Esophagus squamous epithelium (tissue), 4 donors: ENCODE results near the gene BTG4.

Source experiments
- CTCF ChIP-seq, 6 experiments: fragments of 450-650 bp in 4 of 6; fragments of 200-600 bp in 2 of 6; sonication (generic) in 2 of 6; IDR thresholded peaks; one replicate each; pipeline ENCODE4 v1.5.1; 2016 to 2019; ENCODE audit warnings: antibody characterized with exemption in 6 of 6, mild to moderate bottlenecking in 4 of 6, moderate library complexity in 4 of 6
- POLR2A ChIP-seq, 4 donors: fragments of 450-650 bp; IDR thresholded peaks; one replicate each; pipeline ENCODE4 v1.6.1; 2017; ENCODE audit warnings: antibody characterized with exemption in 4 of 4, mild to moderate bottlenecking in 4 of 4, moderate library complexity in 3 of 4

DNA sequence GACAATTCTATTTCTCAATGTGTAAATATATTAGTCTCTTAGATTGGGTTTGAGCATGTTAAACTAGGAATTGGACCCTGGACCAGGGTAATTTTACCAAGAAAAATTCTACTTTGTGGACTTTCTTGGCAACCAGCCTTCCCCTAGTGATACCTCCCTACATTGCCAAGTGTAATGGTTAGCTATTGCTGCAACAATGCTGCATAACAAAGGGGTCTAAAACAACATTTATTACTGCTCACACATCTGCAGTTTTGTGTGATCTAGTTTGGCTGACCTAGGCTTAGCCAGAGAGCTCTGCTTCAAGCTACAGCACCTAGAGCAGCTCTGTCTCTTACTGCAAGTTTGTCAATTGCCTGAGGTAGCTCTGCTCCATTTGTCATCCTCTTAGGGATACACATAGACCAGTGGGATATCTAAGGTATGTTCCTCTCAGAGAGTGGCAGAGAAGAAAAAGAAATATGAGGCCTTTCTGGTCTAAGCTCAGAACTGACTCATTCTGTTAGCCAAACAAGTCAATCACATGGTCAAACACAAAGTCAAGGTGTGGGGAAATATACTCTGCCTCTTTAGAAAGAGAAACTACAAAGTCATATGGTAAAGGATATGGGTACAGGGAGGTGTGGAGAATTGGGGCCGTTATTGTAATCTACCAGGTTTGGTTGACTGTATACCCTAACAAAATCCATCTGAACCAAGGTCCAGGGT lies 26.4 kb upstream of the BTG4 start:
- TF ChIP-seq CTCF (IDR thresholded peaks at IDR 0.05) = no peak
- no peak for TF ChIP-seq POLR2A (IDR thresholded peaks at IDR 0.05)
